BLaER1 (cell line): ENCODE data around the gene SSRP1.
A peak's percentile ranks its signal among the peaks of the same experiment; 100 is the strongest.

Experiments
- H3K27ac ChIP-seq: shearing (Covaris generic); formaldehyde crosslinking; 2 replicates; pipeline ENCODE4 v1.8.1; 2022
- H3K27me3 ChIP-seq: shearing (Covaris generic); formaldehyde crosslinking; 2 replicates; pipeline ENCODE4 v1.8.1; 2022
- H3K36me3 ChIP-seq: shearing (Covaris generic); formaldehyde crosslinking; 2 replicates; pipeline ENCODE4 v1.8.1; 2022
- H3K4me1 ChIP-seq: shearing (Covaris generic); formaldehyde crosslinking; 2 replicates; pipeline ENCODE4 v1.8.1; 2022
- H3K4me2 ChIP-seq: shearing (Covaris generic); formaldehyde crosslinking; 2 replicates; pipeline ENCODE4 v1.8.1; 2022
- H3K4me3 ChIP-seq: shearing (Covaris generic); formaldehyde crosslinking; 2 replicates; pipeline ENCODE4 v1.8.1; 2022
- H3K9ac ChIP-seq: shearing (Covaris generic); formaldehyde crosslinking; 2 replicates; pipeline ENCODE4 v1.8.1; 2022
- H3K9me3 ChIP-seq: shearing (Covaris generic); formaldehyde crosslinking; 2 replicates; pipeline ENCODE4 v1.8.1; 2022
- H4K20me1 ChIP-seq: shearing (Covaris generic); formaldehyde crosslinking; 2 replicates; pipeline ENCODE4 v1.8.1; 2022
- Cebpa-rat ChIP-seq: shearing (Covaris generic); IDR thresholded peaks from 2 replicates; pipeline ENCODE4 v1.8.1; 2022

SSRP1 gene

GRCh38 chr11:57335343-57336110 lies at the start of gene SSRP1:
SSRP1 (minus strand) TSS chr11:57335892; CDS start chr11:57335121, 771 bp downstream.
- Histone ChIP-seq H3K27me3 (no peaks in the 10 kb centered on the region), H3K4me1 (peaks cover 33% of the 10 kb centered on the region), H3K9ac (peak within 1 kb of the TSS; percentile 94), H3K27ac (peak within 1 kb of the TSS; percentile 89), H3K9me3 (no peaks in the 10 kb centered on the region), H3K4me3 (peak within 1 kb of the TSS; percentile 85), H4K20me1 (peaks cover 26% of the 10 kb centered on the region; the same call in 1 of the 2 replicates), H3K36me3 (peaks cover 40% of the 10 kb centered on the region), H3K4me2 (peak within 1 kb of the TSS; percentile 83)
- TF ChIP-seq Cebpa-rat = no peak

GRCh38 chr11:57380975-57381374 lies 45.3 kb upstream of the SSRP1 start, which contains the start of gene PRG3:
PRG3 (minus strand) TSS chr11:57381150; CDS start chr11:57380708, 442 bp downstream.
- H3K9me3 ChIP-seq = no peaks in the 10 kb centered on the region
- no peaks in the 10 kb centered on the region for H3K4me1 ChIP-seq
- no peak within 1 kb of the TSS for H3K4me2 ChIP-seq
- no peaks in the 10 kb centered on the region for H3K36me3 ChIP-seq
- no peaks in the 10 kb centered on the region for H3K27me3 ChIP-seq
- H3K27ac ChIP-seq = no peak within 1 kb of the TSS
- no peak for TF ChIP-seq Cebpa-rat
- no peak within 1 kb of the TSS for H3K9ac ChIP-seq
- no peaks in the 10 kb centered on the region for H4K20me1 ChIP-seq
- H3K4me3 ChIP-seq = no peak within 1 kb of the TSS

GRCh38 chr11:57379732-57380131 lies 44.0 kb upstream of the SSRP1 start:
- Histone ChIP-seq H3K27ac (no peak overlapping the region), H4K20me1 (no peaks in the 10 kb centered on the region), H3K4me2 (no peak overlapping the region), H3K4me3 (no peak overlapping the region), H3K9ac (no peak overlapping the region), H3K9me3 (no peaks in the 10 kb centered on the region), H3K4me1 (peaks cover 12% of the 10 kb centered on the region), H3K36me3 (no peaks in the 10 kb centered on the region), H3K27me3 (no peaks in the 10 kb centered on the region)
- TF ChIP-seq Cebpa-rat = no peak

GRCh38 chr11:57378186-57378585 lies 42.5 kb upstream of the SSRP1 start:
- Histone ChIP-seq H3K4me2 (no peak overlapping the region), H3K4me3 (no peak overlapping the region), H3K27ac (no peak overlapping the region)

GRCh38 chr11:57377107-57377506 lies 41.4 kb upstream of the SSRP1 start:
- no peaks in the 10 kb centered on the region for H3K27me3 ChIP-seq
- H3K4me2 ChIP-seq = no peak overlapping the region
- no peaks in the 10 kb centered on the region for H4K20me1 ChIP-seq
- H3K4me3 ChIP-seq = no peak overlapping the region
- no peaks in the 10 kb centered on the region for H3K9me3 ChIP-seq
- H3K4me1 ChIP-seq = peaks cover 17% of the 10 kb centered on the region
- TF ChIP-seq Cebpa-rat = no peak
- no peaks in the 10 kb centered on the region for H3K36me3 ChIP-seq
- no peak overlapping the region for H3K9ac ChIP-seq
- no peak overlapping the region for H3K27ac ChIP-seq

More at GRCh38 chr11:57378186-57378585, 42.5 kb upstream of the SSRP1 start:
- peaks cover 17% of the 10 kb centered on the region for H3K4me1 ChIP-seq
- no peak for TF ChIP-seq Cebpa-rat
- H4K20me1 ChIP-seq = no peaks in the 10 kb centered on the region
- H3K27me3 ChIP-seq = no peaks in the 10 kb centered on the region
- no peaks in the 10 kb centered on the region for H3K9me3 ChIP-seq
- no peak overlapping the region for H3K9ac ChIP-seq
- no peaks in the 10 kb centered on the region for H3K36me3 ChIP-seq

GRCh38 chr11:57376095-57377090 lies 40.7 kb upstream of the SSRP1 start:
- H3K4me2 ChIP-seq = peak overlapping the region; percentile 81; the same call in 1 of the 2 replicates
- H3K4me1 ChIP-seq = peaks cover 17% of the 10 kb centered on the region
- no peak for TF ChIP-seq Cebpa-rat
- H3K9ac ChIP-seq = no peak overlapping the region
- no peak overlapping the region for H3K27ac ChIP-seq
- H3K27me3 ChIP-seq = no peaks in the 10 kb centered on the region
- no peaks in the 10 kb centered on the region for H3K9me3 ChIP-seq
- H3K4me3 ChIP-seq = no peak overlapping the region
- no peaks in the 10 kb centered on the region for H3K36me3 ChIP-seq
- no peaks in the 10 kb centered on the region for H4K20me1 ChIP-seq

GRCh38 chr11:57375490-57375889 lies 39.8 kb upstream of the SSRP1 start:
- Histone ChIP-seq H3K27ac (0 out of 2 replicates have a peak overlapping the region, but pooled peaks have one; percentile 30), H3K4me3 (no peak overlapping the region), H3K36me3 (no peaks in the 10 kb centered on the region), H3K9me3 (no peaks in the 10 kb centered on the region), H3K4me2 (peak overlapping the region; percentile 81), H3K27me3 (no peaks in the 10 kb centered on the region), H4K20me1 (no peaks in the 10 kb centered on the region), H3K4me1 (peaks cover 24% of the 10 kb centered on the region), H3K9ac (peak overlapping the region; percentile 18; the same call in 1 of the 2 replicates)
- TF ChIP-seq Cebpa-rat = no peak

GRCh38 chr11:57374966-57375365 lies 39.3 kb upstream of the SSRP1 start:
- no peak for TF ChIP-seq Cebpa-rat
- peak overlapping the region; percentile 81 for H3K4me2 ChIP-seq

GRCh38 chr11:57373146-57373545 lies 37.5 kb upstream of the SSRP1 start:
- TF ChIP-seq Cebpa-rat = no peak
- Histone ChIP-seq H4K20me1 (no peaks in the 10 kb centered on the region), H3K27me3 (no peaks in the 10 kb centered on the region), H3K4me3 (no peak overlapping the region), H3K27ac (no peak overlapping the region), H3K36me3 (no peaks in the 10 kb centered on the region), H3K4me1 (peaks cover 30% of the 10 kb centered on the region), H3K9ac (no peak overlapping the region), H3K4me2 (no peak overlapping the region), H3K9me3 (no peaks in the 10 kb centered on the region)

More at GRCh38 chr11:57374966-57375365, 39.3 kb upstream of the SSRP1 start:
- Histone ChIP-seq H3K36me3 (no peaks in the 10 kb centered on the region), H3K27ac (no peak overlapping the region), H3K4me3 (no peak overlapping the region), H3K4me1 (peaks cover 24% of the 10 kb centered on the region), H3K9ac (peak overlapping the region; percentile 18; the same call in 1 of the 2 replicates), H3K9me3 (no peaks in the 10 kb centered on the region), H4K20me1 (no peaks in the 10 kb centered on the region), H3K27me3 (no peaks in the 10 kb centered on the region)

GRCh38 chr11:57370941-57371340 lies 35.2 kb upstream of the SSRP1 start:
- peaks cover 30% of the 10 kb centered on the region for H3K4me1 ChIP-seq
- H3K4me3 ChIP-seq = no peak overlapping the region
- H3K4me2 ChIP-seq = no peak overlapping the region
- no peaks in the 10 kb centered on the region for H3K9me3 ChIP-seq
- no peaks in the 10 kb centered on the region for H3K36me3 ChIP-seq
- no peaks in the 10 kb centered on the region for H4K20me1 ChIP-seq
- TF ChIP-seq Cebpa-rat = no peak
- H3K9ac ChIP-seq = no peak overlapping the region
- H3K27ac ChIP-seq = no peak overlapping the region
- no peaks in the 10 kb centered on the region for H3K27me3 ChIP-seq
